Stimulated activated CD8-positive, alpha-beta memory T cell treated with anti-CD3 and anti-CD28 coated beads, Interleukin-12 subunit alpha, Interleukin-12 subunit beta, amount 100 ng/mL, for 24 hours (primary cell): ENCODE data around the gene AP3D1.
"Not testable (repeated sequence)": the region's sequence is repeated elsewhere in the genome, so short reads cannot be mapped to it uniquely, and the experiment has no call there.

ENCODE experiments used
- DNase-seq: peaks from one replicate; pipeline ENCODE4 v3.0.0-alpha.2; 2020; ENCODE audit errors: extremely low read depth

Gene AP3D1

GRCh38 chr19:2128252-2128651 is 23.1 kb downstream of the AP3D1 start:
- DNase-seq, result not testable (repeated sequence)

GRCh38 chr19:2127758-2128157 is 23.6 kb downstream of the AP3D1 start:
- DNase-seq, result no peak

- no peak for DNase-seq
These were observed 24.4 kb downstream of the AP3D1 start for GRCh38 chr19:2126879-2127518.

GRCh38 chr19:2123682-2124387 is 27.5 kb downstream of the AP3D1 start:
- no peak for DNase-seq

- DNase-seq, result no peak
These were observed 28.4 kb downstream of the AP3D1 start for GRCh38 chr19:2122982-2123381.

GRCh38 chr19:2122251-2122650 is 29.1 kb downstream of the AP3D1 start:
- no peak for DNase-seq

GRCh38 chr19:2121416-2122051 is 29.8 kb downstream of the AP3D1 start:
- no peak for DNase-seq

GRCh38 chr19:2120821-2121220 is 30.5 kb downstream of the AP3D1 start:
- DNase-seq, result no peak

- DNase-seq, result no peak
These were observed 31.2 kb downstream of the AP3D1 start for GRCh38 chr19:2119921-2120785.

GRCh38 chr19:2118438-2118837 is 32.9 kb downstream of the AP3D1 start:
- no peak for DNase-seq

- DNase-seq, result no peak
These were observed 34.0 kb downstream of the AP3D1 start for GRCh38 chr19:2117215-2117960.

GRCh38 chr19:2116507-2116906 is 34.9 kb downstream of the AP3D1 start:
- no peak for DNase-seq

- DNase-seq, result no peak
These were observed 35.4 kb downstream of the AP3D1 start for GRCh38 chr19:2115911-2116426.

- no peak for DNase-seq
These were observed 36.0 kb downstream of the AP3D1 start for GRCh38 chr19:2115324-2115723.

GRCh38 chr19:2114821-2115220 is 36.5 kb downstream of the AP3D1 start:
- DNase-seq, result no peak

GRCh38 chr19:2114218-2114617 is 37.1 kb downstream of the AP3D1 start:
- no peak for DNase-seq

GRCh38 chr19:2113439-2114211 is 37.7 kb downstream of the AP3D1 start:
- no peak for DNase-seq

- DNase-seq, result no peak
These were observed 38.6 kb downstream of the AP3D1 start for GRCh38 chr19:2112516-2113320.

- DNase-seq, result no peak
These were observed 39.5 kb downstream of the AP3D1 start for GRCh38 chr19:2111886-2112285.

GRCh38 chr19:2111425-2111824 is 39.9 kb downstream of the AP3D1 start:
- DNase-seq, result no peak
